Immature natural killer cell (primary cell): ENCODE data around the gene LRRC15. TPM values are rescaled to one million over a fixed set of nuclear protein-coding genes. Genes with fewer than 3 reads are reported as not detected.

Source experiments
- DNase-seq, 3 donors: peaks; one replicate each; pipeline ENCODE4 v3.0.0; 2022; ENCODE audit warnings: mixed read lengths in 1 of 3
- H3K27ac Mint-ChIP-seq, 6 donors: one replicate each; pipeline ENCODE4 v1.8.0; 2020; ENCODE audit warnings: mixed read lengths in 6 of 6, mild to moderate bottlenecking in 5 of 6, inconsistent platforms in 4 of 6, moderate library complexity in 3 of 6
- H3K27me3 Mint-ChIP-seq, 3 donors: one replicate each; pipeline ENCODE4 v1.8.0; 2020 to 2021; ENCODE audit warnings: low read depth in 3 of 3, mild to moderate bottlenecking in 3 of 3, mixed read lengths in 3 of 3, moderate library complexity in 3 of 3, inconsistent platforms in 1 of 3
- H3K36me3 Mint-ChIP-seq, 3 donors: one replicate each; pipeline ENCODE4 v1.8.0; 2020; ENCODE audit warnings: mixed read lengths in 3 of 3, inconsistent platforms in 2 of 3, mild to moderate bottlenecking in 2 of 3
- H3K4me1 Mint-ChIP-seq, 2 donors: one replicate each; pipeline ENCODE4 v1.8.0; 2020; ENCODE audit warnings: inconsistent platforms in 2 of 2, mild to moderate bottlenecking in 2 of 2, mixed read lengths in 2 of 2, moderate library complexity in 1 of 2
- H3K4me3 Mint-ChIP-seq, 5 donors: one replicate each; pipeline ENCODE4 v1.8.0; 2020; ENCODE audit warnings: mild to moderate bottlenecking in 5 of 5, mixed read lengths in 5 of 5, inconsistent platforms in 3 of 5, moderate library complexity in 3 of 5
- H3K9me3 Mint-ChIP-seq, 6 donors: one replicate each; pipeline ENCODE4 v1.8.0; 2020; ENCODE audit warnings: mild to moderate bottlenecking in 6 of 6, mixed read lengths in 6 of 6, inconsistent platforms in 4 of 6, moderate library complexity in 3 of 6
- polyA plus RNA-seq, 3 donors: library from polyadenylated mRNA; unstranded; fragments of 300-500 nt; fragmentation: Illumina TruSeq; gene quantifications; one replicate each; pipeline ENCODE4 v1.2.3, GENCODE V29; 2021

The LRRC15 gene
- polyA plus RNA-seq, 3 donors from 2014 or later: not detected

DNA sequence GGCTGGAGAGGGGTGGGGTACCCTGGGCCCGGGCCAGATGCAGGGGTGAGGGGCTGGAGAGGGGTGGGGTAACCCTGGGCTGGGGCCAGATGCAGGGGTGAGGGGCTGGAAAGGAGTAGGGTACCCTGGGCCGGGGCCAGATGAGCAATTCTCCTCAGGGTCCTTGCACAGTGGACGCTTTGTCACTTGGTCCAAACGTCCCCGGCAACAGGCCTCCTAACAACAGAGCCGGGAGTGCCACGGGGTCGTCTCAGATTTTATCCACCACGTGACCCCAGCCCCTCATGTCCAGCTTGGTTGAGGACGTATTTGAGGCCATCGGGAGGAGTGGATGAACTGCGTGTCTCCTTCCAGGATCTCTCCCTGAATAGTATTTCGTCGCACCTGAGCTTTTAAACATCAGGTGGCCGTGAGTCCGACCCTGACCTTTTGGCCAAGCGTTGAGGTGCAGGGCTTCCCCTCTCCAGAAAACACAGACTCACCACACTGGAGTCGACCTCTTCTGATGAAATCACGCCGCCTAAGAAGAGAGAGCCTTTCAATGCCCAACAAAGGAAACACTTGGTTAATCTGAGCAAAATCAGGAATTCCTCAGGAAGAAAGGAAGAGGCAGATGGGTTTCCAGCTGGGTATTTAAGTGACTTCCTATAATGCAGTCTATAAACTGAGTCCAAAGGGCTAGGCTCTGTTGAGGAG, 12.8 kb upstream of the LRRC15 start:
- H3K4me1 Mint-ChIP-seq: no peaks in the 10 kb centered on the region
- H3K36me3 Mint-ChIP-seq: no peaks in the 10 kb centered on the region
- no peak overlapping the region for H3K4me3 Mint-ChIP-seq
- peaks cover 0 to 5% (median 5%) of the 10 kb centered on the region in 3 donors for H3K27me3 Mint-ChIP-seq
- no peak for DNase-seq
- H3K9me3 Mint-ChIP-seq: no peaks in the 10 kb centered on the region
- no peak overlapping the region for H3K27ac Mint-ChIP-seq

DNA sequence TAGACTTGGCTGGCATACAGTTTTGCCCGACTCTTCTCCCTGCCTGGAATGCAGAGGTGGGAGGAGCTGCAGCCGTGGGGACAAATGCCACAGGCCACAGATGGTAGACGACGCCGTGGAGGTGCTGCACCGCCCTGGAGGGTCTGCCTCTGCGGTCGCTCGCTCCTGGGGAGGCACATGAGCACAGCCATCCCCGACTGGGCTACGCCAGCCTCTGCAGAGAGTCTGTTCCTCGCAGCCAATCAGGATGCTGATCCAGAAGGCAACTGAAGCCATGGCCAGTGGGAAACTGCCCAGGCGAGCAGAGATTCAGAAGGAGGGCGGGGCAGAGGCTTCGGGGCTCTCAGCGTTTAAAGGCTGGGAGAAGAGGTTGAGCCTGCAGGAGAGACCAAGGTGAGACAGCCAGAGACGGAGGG, 11.9 kb upstream of the LRRC15 start:
- no peaks in the 10 kb centered on the region for H3K9me3 Mint-ChIP-seq
- H3K4me3 Mint-ChIP-seq: no peak overlapping the region
- no peak for DNase-seq
- no peak overlapping the region for H3K27ac Mint-ChIP-seq
- H3K4me1 Mint-ChIP-seq: no peaks in the 10 kb centered on the region
- H3K36me3 Mint-ChIP-seq: no peaks in the 10 kb centered on the region
- peaks cover 0 to 5% (median 5%) of the 10 kb centered on the region in 3 donors for H3K27me3 Mint-ChIP-seq

DNA sequence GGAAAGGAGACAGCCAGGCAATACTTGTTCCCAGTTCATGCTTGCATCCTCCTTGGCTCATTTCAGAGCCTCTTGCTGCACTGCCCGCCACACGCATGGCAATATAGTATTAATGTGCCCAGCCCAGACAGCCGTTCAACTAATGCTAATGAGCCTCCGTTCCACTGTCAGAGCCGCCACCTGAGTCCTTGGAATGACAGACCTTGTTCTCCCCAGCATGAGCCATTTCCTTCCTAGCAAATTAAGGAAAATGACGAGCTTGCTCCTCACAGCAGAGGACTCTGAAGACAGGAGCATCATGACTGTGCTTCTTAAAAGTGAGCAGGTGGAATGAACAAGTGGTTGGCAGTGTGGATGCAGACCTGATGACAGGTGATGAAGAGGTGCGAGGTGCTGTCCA, 10.8 kb upstream of the LRRC15 start:
- no peak overlapping the region for H3K27ac Mint-ChIP-seq
- DNase-seq: no peak
- H3K27me3 Mint-ChIP-seq: peaks cover 2 to 8% (median 5%) of the 10 kb centered on the region in 3 donors
- H3K4me3 Mint-ChIP-seq: no peak overlapping the region
- H3K4me1 Mint-ChIP-seq: no peaks in the 10 kb centered on the region
- no peaks in the 10 kb centered on the region for H3K36me3 Mint-ChIP-seq
- no peaks in the 10 kb centered on the region for H3K9me3 Mint-ChIP-seq

DNA sequence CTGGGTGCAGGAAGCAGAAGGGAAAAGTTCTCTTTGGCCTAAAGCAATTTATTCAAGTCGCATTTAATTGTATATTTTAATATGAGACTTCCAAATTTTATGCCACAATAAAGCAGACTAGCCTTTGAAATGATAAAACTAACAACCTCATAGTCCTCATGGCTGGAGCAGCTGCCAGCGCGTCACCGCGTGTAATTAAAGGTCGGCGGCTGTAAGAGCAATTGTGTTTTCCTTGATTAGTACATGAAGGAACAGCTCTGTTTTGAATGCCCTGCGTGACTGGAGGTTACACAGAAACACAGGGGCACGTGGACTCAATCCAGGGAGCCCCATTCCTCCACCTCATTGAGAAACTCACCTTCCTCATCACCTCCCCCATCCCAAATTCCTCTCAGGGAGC, 10.1 kb upstream of the LRRC15 start:
- H3K27ac Mint-ChIP-seq: no peak overlapping the region
- H3K9me3 Mint-ChIP-seq: no peaks in the 10 kb centered on the region
- no peak for DNase-seq
- H3K4me1 Mint-ChIP-seq: no peaks in the 10 kb centered on the region
- H3K36me3 Mint-ChIP-seq: no peaks in the 10 kb centered on the region
- H3K4me3 Mint-ChIP-seq: no peak overlapping the region
- peaks cover 2 to 7% (median 2%) of the 10 kb centered on the region in 3 donors for H3K27me3 Mint-ChIP-seq

DNA sequence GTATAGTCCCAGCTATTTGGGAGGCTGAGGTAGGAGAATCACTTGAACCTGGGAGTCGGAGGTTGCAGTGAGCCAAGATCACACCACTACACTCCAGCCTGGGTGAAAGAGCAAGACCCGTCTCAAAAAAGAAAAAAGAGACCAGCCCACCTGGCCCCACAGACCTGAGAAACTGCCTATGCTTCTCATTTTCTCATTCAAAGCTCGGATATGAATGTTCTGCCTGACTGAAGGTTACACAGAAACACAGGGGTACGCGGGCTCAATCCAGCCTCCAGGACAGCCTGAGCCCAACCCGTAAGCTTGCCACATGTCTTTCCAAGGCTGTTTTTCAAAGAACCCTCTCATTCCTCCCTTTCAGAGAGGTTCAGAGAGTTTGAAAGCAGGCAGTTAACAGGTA, 9.7 kb upstream of the LRRC15 start:
- H3K36me3 Mint-ChIP-seq: no peaks in the 10 kb centered on the region
- H3K4me3 Mint-ChIP-seq: no peak overlapping the region
- H3K27ac Mint-ChIP-seq: no peak overlapping the region
- no peaks in the 10 kb centered on the region for H3K9me3 Mint-ChIP-seq
- H3K27me3 Mint-ChIP-seq: peaks cover 2 to 7% (median 2%) of the 10 kb centered on the region in 3 donors
- no peaks in the 10 kb centered on the region for H3K4me1 Mint-ChIP-seq
- DNase-seq: no peak

DNA sequence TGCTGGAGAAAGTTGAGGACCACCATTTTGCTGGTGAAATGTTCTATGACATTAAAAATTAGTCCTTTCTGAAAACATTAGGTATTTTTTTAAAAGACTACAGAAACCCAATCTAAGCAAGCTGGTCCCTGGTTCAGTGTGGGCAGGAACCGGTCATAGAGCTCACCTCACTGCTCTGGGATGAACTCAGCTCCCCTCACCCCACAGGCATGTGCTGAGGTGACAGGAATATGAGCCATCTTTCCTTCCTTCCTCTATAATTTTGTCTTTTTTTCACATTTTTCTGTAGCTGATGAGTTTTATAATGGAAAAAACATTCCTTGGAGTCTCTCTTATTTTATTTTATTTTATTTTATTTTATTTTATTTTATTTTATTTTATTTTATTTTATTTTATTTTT, 8.2 kb upstream of the LRRC15 start:
- H3K36me3 Mint-ChIP-seq: no peaks in the 10 kb centered on the region
- no peaks in the 10 kb centered on the region for H3K9me3 Mint-ChIP-seq
- no peak for DNase-seq
- H3K27ac Mint-ChIP-seq: no peak overlapping the region
- H3K4me1 Mint-ChIP-seq: no peaks in the 10 kb centered on the region
- H3K4me3 Mint-ChIP-seq: no peak overlapping the region
- peaks cover 0 to 5% (median 2%) of the 10 kb centered on the region in 3 donors for H3K27me3 Mint-ChIP-seq

DNA sequence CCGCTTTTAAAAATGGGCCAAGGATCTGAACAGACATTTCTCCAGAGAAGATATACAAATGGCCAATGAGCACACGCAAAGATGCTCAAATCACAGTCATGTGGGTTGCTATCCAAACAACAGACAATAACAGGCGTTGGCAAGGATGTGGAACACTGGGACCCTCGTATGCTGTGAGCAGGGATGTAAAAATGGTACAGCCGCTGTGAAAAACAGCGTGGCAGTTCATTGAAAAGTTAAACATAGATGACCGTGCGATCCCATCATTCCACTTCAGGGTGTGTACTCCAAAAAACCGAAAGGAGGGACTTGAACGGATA, 6.7 kb upstream of the LRRC15 start:
- H3K9me3 Mint-ChIP-seq: no peaks in the 10 kb centered on the region
- H3K4me3 Mint-ChIP-seq: no peak overlapping the region
- H3K4me1 Mint-ChIP-seq: no peaks in the 10 kb centered on the region
- H3K27me3 Mint-ChIP-seq: peaks cover 0 to 5% (median 2%) of the 10 kb centered on the region in 3 donors
- no peaks in the 10 kb centered on the region for H3K36me3 Mint-ChIP-seq
- H3K27ac Mint-ChIP-seq: no peak overlapping the region
- no peak for DNase-seq

DNA sequence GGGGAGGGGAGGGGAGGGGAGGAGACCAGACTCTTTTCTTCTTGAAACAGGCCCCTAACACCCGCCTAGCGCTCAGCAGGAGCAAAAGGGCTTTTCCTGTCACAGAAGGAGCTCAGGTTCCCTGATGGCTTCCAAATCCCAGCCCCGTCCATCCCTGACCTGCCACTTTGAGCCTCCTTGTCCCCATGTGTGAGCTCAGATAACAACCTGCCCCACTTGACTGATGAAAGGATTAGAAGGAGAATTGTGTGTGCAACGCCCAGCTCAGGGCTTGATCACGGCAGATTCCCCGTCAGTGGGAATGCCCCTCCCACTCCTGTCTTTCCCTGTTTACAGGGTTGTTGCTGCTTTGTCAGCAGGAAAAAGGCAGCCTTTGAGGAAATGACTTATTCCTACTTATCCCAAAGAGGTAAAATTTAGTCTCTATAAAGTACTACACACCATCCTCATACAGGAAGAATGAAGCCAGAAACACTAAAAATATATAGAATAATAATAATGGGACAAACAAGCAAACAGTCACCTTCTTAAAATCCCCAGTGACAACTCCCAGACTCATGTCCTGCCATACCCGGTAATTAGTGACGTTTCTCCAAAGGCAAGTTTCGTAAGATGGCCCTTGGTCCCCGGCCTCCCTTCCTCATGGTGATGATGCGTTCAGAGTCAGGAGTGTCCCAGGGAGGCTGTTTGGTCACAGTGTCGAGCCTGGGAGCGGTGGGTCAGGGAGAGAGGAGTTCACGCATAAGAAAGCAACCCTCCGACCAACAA, 6.1 kb upstream of the LRRC15 start:
- Mint-ChIP-seq H3K9me3 (no peaks in the 10 kb centered on the region), H3K36me3 (no peaks in the 10 kb centered on the region), H3K27me3 (peaks cover 0 to 5% (median 2%) of the 10 kb centered on the region in 3 donors), H3K27ac (no peak overlapping the region), H3K4me1 (no peaks in the 10 kb centered on the region), H3K4me3 (no peak overlapping the region)
- DNase-seq: no peak

DNA sequence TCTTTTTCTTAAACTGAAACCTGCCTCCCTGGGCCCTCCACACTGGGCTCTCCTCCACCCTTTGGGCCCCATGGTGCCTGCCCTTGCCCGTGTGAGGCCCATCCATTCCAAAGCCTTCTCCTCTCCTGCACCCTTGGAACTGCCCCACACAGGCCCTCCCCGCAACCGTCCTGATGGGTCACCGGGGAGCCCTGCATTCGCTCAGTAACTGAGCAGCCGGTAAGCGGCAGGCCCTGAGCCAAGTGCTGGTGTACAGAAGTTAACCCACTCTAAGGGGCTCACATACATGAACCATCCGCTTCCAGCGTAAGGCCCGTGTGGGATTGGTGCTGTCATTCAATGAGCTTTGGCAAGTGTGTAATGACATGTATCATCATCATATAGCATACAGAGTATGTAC, 5.4 kb upstream of the LRRC15 start:
- Mint-ChIP-seq H3K27ac (no peak overlapping the region), H3K4me3 (no peak overlapping the region), H3K36me3 (no peaks in the 10 kb centered on the region), H3K27me3 (peaks cover 2 to 5% (median 2%) of the 10 kb centered on the region in 3 donors), H3K9me3 (no peaks in the 10 kb centered on the region), H3K4me1 (no peaks in the 10 kb centered on the region)
- DNase-seq: no peak

DNA sequence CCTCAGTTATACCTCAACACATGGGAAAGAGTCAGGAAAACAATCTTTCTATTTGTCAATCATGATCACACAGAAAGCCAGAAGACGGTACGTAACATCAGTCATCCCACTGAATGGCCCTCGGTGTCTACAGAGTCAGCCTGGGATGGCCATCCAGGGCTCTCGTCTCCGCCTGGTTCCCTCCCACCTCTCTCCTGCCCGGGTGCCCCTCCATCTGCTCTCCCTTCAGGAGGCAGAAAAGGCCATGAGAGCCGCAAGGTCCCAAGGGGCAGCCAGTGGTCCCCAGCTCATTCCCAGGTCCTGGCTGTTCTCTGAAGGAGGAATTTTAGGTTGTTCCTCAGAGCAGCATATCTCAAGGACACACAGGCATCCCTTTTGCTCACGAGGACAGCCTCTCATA, 4.4 kb upstream of the LRRC15 start:
- DNase-seq: no peak
- Mint-ChIP-seq H3K4me3 (no peak overlapping the region), H3K36me3 (no peaks in the 10 kb centered on the region)

DNA sequence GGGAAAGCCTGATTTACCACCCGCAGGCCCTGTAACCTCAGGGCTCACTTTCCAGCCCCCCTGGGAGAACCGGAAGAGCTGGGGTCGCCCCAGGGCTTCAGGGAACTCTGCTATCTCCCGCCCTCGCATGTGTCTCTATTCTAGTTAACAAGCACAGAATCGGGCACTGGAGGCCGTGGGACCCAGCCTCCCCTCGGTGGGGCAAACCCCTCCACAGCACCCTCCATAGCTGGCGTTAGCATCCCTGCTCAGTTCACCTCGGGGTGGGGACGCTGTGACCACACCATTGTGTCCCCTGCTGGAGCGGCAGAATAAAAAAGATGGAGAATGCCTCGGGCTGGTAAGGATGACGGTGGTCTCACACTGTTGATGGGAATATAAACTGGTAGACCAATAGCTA, 3.5 kb upstream of the LRRC15 start:
- Mint-ChIP-seq H3K4me3 (no peak overlapping the region), H3K27me3 (peaks cover 2 to 8% (median 5%) of the 10 kb centered on the region in 3 donors), H3K36me3 (no peaks in the 10 kb centered on the region), H3K9me3 (no peaks in the 10 kb centered on the region), H3K27ac (no peak overlapping the region), H3K4me1 (no peaks in the 10 kb centered on the region)
- DNase-seq: no peak

More for the DNA sequence above, 4.4 kb upstream of the LRRC15 start:
- H3K4me1 Mint-ChIP-seq: no peaks in the 10 kb centered on the region
- peaks cover 2 to 10% (median 5%) of the 10 kb centered on the region in 3 donors for H3K27me3 Mint-ChIP-seq
- H3K27ac Mint-ChIP-seq: no peak overlapping the region
- no peaks in the 10 kb centered on the region for H3K9me3 Mint-ChIP-seq

DNA sequence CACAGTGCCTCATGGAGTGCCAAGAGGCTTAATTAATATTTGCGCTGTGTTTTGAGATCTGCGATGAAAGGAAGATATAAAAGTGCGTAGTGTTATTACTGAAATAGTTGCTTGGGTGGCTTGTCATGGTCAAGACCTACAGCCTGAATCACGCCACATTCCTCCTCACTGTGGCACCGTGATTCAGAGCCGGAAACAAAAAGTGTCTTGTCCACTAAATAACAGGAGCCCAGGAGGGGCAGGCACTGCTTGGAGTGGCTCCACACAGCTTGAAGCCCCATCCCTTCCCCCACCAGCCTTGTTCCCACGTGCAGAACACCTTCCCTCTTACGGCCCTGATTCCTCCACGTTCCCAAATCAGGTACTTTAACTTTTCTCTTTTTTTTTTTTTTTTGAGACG, 1.2 kb upstream of the LRRC15 start:
- no peaks in the 10 kb centered on the region for H3K9me3 Mint-ChIP-seq
- H3K4me1 Mint-ChIP-seq: no peaks in the 10 kb centered on the region
- H3K4me3 Mint-ChIP-seq: no peak overlapping the region
- no peaks in the 10 kb centered on the region for H3K36me3 Mint-ChIP-seq
- H3K27me3 Mint-ChIP-seq: peaks cover 2 to 8% (median 5%) of the 10 kb centered on the region in 3 donors
- DNase-seq: no peak
- H3K27ac Mint-ChIP-seq: no peak overlapping the region

DNA sequence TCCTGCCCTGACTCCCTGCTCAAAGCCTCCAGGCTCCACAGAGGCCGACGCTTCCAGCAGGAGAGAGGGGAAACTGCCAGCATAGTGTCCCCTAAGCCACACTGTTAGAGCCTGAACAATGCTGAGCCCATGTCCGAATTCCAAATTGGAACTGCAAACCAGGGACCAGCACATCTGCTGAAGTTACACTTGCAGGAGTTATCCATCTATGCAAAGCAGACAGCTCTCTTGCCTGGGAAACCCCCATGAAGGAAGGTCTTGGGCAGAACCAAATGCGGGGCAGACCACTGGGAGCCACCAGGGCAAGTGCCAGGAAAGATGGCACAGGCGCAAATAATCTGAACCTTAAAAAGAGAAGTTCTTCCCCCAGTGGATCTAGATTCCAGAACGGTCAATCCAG, 625 bp downstream of the LRRC15 start:
- no peaks in the 10 kb centered on the region for H3K4me1 Mint-ChIP-seq
- no peak overlapping the region for H3K4me3 Mint-ChIP-seq
- peaks cover 2 to 7% (median 5%) of the 10 kb centered on the region in 3 donors for H3K27me3 Mint-ChIP-seq
- H3K9me3 Mint-ChIP-seq: no peaks in the 10 kb centered on the region
- no peak overlapping the region for H3K27ac Mint-ChIP-seq
- H3K36me3 Mint-ChIP-seq: no peaks in the 10 kb centered on the region
- DNase-seq: no peak

DNA sequence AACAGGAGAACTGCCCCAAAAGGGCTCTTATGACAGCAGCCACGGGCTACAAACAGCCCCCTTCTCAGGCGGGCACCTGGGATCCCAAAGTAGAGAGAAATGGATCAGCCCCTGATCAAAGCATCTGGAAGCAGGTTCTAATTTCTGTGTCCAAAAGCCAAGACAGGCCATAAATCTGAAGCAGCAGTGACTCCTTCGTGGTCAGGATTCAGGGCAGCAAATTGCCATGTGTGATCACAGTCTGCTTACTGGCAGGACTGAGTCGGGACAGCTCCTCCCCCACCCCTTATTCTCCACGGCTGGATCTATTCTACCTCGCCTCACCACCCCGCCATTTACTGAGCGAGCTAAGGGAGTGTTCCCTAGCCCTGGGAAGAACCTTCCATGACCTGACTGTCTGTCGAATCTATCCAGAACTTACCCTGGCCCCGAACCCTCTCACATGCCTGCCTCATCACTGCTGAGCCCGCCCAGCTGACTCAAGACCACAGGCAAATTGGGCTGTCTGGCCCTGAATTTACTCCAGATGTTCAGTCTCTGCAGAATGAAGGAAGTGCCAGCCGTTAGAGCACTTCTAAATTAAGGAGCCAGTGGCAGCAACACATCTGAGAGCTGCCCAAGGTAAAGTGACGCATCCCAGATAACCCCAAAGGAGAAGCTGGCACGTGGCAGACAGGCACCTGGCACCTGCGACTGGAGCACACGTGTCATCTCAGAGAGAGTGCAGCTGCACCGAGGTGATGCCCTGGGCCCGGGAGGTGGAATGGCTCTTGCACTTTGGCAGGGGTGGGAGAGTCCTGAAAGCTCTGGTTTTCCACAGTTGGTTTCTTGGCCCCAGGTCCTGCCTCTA, 1.3 kb downstream of the LRRC15 start:
- Mint-ChIP-seq H3K9me3 (no peaks in the 10 kb centered on the region), H3K4me3 (no peak overlapping the region), H3K36me3 (no peaks in the 10 kb centered on the region), H3K27me3 (peaks cover 2 to 7% (median 5%) of the 10 kb centered on the region in 3 donors), H3K4me1 (no peaks in the 10 kb centered on the region), H3K27ac (no peak overlapping the region)
- DNase-seq: no peak
